HG03439 (cell line): ENCODE results near the gene RUNX1.
A peak's percentile ranks its signal among the peaks of the same experiment; 100 is the strongest.

Experiments used
- ATAC-seq: cut with Tn5 transposase; IDR thresholded peaks from one replicate; pipeline ENCODE4 v1.9.1; 2021; ENCODE audit warnings: mild to moderate bottlenecking, moderate library complexity; ENCODE audit not compliant: unreplicated experiment

Gene RUNX1

DNA sequence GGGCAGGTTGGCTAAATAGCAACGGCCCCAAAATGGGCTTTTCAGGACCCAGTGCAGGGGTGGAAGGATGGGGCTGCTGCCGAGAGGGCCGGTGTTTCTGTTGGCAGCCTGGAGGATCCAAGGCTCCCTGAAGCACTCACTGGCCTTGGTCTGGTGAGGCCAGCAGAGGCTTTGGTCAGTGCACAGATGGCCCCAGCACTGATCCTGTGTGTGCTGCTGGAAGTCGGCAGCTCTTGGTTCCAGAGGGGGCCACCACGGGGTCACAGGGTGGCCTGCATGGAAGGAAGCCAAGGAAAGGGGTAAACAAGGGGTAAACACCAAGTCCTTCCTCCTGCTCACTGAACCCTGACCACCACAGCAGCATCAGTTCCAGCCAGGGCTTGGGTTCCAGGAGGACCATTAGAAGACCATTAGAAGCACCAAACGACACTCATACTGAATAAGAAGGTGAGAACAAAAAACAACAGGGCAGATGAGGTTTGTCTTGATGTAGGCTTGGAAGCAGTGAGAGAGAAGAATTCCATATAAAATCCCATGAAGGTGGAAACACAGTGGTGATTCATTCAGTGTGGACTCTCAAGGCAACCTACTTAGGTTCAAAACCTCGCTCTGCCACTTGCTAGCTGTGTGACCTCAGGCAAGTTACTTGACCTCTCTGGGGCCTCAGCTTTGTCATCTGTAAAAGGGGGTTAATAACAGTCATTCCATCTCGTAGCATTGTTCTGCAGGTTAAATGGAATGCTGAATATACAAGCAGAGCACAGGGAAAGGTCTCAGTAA lies 184.5 kb downstream of the RUNX1 start:
- ATAC-seq, result no peak

GRCh38 chr21:34862951-34863350 lies 186.2 kb downstream of the RUNX1 start:
- ATAC-seq, result no peak

DNA sequence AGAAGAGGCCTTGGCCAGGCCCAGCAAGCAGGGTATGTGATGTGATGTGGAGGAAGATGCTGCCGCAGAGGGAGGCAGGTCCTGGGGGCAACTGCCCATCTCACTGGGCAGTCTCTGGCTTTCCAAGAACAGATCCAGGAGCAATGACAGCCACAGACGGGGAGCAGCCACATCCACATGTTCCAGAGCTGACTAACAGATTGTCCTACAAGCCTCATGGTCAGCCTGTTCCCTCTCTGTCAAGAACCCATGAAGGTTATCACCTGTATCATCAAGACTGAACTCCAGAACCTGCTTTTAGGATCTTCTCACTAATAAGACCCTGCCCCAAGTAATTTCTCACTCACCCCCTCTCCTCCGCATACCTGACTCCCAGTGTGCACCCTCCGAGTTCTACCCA lies 187.8 kb downstream of the RUNX1 start:
- no peak for ATAC-seq

GRCh38 chr21:34859976-34860653 lies 189.0 kb downstream of the RUNX1 start:
- ATAC-seq, result no peak

- no peak for ATAC-seq
These were observed 190.5 kb downstream of the RUNX1 start for GRCh38 chr21:34858559-34858958.

DNA sequence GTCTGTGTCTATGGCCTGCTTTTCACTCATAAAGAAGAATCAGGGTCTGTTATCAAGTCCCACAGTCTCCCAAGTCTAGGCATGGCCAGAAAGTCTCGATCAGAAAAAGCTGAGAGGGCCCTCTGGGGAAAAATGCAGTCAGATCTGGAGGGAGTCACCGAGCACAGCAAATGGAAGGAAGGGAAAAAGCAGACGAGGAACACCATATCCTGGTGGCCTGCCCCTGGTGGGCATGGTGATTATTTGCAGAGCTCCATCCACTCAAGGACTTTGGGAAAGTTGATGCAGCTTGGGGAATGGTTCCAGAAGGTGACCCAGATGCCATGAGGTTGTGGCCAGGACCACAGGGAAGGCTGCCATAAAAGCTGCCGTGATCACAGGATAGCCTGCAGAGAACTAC lies 191.2 kb downstream of the RUNX1 start:
- no peak for ATAC-seq

- no peak for ATAC-seq
These were observed 191.9 kb downstream of the RUNX1 start for GRCh38 chr21:34857122-34857713.

- ATAC-seq, result no peak
These were observed 196.7 kb downstream of the RUNX1 start for GRCh38 chr21:34852448-34852847.

DNA sequence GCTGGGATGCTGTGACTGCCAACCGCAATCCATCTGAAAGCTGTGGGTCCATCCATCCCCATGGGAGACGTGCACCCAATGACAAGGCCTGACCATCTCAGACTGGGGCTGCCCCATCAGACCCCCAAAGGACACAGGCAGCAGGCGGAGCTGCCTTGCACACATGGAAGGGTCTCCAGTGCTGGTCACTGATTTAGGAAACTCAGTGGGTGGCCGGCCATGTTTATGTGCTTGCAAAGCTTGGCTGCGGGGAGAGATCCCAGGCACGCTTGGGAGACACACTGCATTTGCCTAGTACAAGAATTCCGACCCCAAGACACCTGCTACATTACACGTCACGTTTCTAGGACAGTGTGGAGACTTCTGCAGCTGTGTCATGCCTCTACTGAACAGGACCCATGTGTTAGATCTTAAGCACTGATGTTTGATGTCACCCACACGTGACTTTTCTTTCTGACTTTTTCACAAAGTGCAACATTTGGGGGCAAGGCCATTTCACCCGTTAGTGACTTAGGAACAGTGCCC lies 198.9 kb downstream of the RUNX1 start:
- no peak for ATAC-seq

- ATAC-seq, result no peak
These were observed 202.4 kb downstream of the RUNX1 start for GRCh38 chr21:34846601-34847112.

- peak; percentile 79 for ATAC-seq
These were observed 203.3 kb downstream of the RUNX1 start for GRCh38 chr21:34845521-34846451.

DNA sequence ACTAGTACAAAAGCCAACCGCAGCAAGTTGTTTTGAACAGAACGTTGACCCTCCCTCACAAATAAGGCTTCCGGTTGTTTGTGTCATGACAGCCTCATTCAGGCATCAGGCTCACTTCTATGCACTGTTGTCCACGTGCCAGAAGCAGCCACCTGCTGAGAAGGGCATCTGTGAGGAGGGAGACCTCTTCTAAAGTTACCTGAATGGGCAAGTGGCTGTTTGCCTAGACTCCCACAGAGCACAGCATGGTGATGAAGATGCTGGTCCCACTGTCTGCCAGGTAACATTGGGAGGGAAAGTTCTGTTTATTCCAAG lies 204.2 kb downstream of the RUNX1 start:
- ATAC-seq, result no peak

GRCh38 chr21:34844013-34844923 lies 204.8 kb downstream of the RUNX1 start:
- no peak for ATAC-seq

- no peak for ATAC-seq
These were observed 205.5 kb downstream of the RUNX1 start for GRCh38 chr21:34843562-34843961.

DNA sequence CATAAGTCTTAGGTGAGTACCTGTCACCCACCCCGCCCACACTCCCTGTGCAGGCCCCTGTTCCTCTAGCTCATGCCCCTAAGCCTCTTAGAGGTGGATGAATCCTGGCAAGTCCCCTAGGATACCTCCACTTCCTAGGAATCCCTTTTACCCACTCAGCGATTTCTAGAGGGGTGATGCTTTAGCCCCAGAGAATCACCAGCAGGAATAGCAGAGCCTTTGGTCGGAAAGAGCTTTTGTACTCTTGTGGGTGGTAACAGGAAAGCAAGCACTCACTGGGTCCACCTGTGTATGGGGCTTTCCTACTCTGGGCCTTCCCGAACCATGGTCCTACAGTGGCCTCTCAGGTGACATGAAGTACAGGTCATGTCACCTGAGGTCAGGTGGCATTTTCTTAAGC lies 207.9 kb downstream of the RUNX1 start:
- no peak for ATAC-seq

DNA sequence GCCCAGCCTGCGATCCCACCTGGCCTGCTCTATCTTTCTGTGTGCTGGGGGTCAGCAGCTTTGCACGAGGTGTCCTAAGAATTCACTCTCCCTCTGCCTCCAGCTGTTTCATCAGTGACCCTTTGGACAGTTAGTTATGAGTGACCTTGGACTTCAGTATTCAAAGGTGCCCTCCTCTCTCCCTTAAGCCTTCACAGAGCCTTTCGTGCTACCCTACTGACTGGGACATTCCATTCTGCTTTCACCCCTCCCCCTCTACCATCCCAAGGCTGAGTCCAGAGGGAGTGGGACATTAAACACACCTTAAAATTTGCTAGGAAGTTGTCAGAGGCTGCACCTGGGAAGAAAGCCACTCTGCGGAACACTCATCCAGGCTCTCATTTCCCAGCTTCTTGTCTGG lies 208.4 kb downstream of the RUNX1 start:
- ATAC-seq, result no peak

DNA sequence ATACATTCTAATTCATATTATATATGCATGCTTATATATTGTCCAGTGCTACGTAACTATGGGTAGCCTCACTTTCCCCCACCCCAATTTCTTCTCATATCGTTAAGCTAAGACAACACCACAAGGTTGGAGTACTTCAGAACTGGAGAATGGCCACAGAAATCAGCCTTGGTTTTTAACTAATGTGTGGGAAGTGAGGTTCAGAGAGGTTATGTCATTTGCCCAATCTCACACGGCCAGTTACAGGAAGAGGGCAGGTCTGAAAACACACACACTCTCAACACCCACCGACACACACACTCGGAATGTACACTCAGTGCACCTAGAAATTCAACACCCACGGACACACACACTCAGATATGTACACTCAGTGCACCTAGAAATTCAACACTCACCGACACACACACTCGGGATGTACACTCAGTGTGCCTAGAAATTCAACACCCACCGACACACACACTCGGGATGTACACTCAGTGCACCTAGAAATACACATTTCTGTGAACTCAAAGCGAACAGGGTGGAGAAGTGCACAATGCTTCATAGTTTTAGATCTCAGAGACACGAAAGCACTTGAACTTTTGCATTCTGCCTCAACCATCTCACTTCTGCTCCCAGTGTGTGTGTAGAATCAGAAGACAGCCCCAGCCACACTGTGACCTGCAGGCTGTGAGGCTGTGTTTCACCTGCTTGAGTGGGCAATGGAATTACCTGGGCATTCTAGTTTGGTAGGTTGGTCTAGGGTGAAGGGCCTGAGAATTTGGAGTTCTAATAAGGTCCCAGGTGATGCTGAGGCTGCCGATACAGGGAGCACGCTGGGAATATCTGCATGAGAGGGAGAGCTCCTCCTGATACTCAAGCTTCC lies 209.9 kb downstream of the RUNX1 start:
- no peak for ATAC-seq

DNA sequence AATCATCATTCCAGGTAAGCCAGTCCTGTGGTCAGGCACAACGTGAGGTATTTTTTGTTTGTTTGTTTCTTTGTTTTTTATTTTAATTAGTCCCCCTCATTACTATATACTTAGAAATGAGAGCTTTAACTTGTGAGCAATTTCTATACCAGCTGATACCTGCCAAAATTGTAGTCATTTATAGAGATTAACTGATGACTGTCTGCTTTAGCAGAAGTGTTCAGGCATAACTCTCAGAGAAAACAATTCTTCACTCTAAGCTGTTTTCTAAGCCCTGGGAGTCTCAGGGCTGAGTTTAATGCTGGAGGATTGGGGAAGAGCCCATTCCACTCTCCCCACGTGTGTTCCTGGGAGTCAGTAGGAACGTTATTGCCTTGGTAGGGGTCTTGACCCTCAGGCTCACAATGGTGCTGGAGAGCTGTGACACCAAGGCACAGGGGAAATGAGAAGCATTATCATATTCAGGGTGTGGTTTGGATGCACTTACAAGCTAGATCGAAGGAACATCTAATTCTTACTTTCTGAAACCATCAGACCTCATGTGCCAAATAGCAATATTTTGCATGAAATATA lies 212.1 kb downstream of the RUNX1 start:
- ATAC-seq, result no peak
